HUES6 (cell line): ENCODE measurements around the gene CDC23.
"Not testable (repeated sequence)": the region's sequence is repeated elsewhere in the genome, so short reads cannot be mapped to it uniquely, and the experiment has no call there.

Experiments used
- H3K27ac ChIP-seq: 2 replicates; pipeline ENCODE4 v1.7.0; 2013; ENCODE audit warnings: low read depth, mild to moderate bottlenecking, low read length, inconsistent platforms
- H3K27me3 ChIP-seq: 2 replicates; pipeline ENCODE4 v1.6.1; 2013; ENCODE audit warnings: low read length; ENCODE audit not compliant: control insufficient read depth, insufficient read depth
- H3K36me3 ChIP-seq: 2 replicates; pipeline ENCODE4 v1.6.1; 2013; ENCODE audit warnings: low read length; ENCODE audit not compliant: control insufficient read depth, insufficient read depth
- H3K4me1 ChIP-seq: 2 replicates; pipeline ENCODE4 v1.6.1; 2013; ENCODE audit warnings: low read length; ENCODE audit not compliant: control insufficient read depth, insufficient read depth
- H3K4me3 ChIP-seq: 2 replicates; pipeline ENCODE4 v1.5.1; 2013; ENCODE audit warnings: low read depth, low read length
- H3K9ac ChIP-seq: one replicate; pipeline ENCODE4 v1.6.1; 2013; ENCODE audit warnings: mild to moderate bottlenecking, low read length
- H3K9me3 ChIP-seq: 2 replicates; pipeline ENCODE4 v1.6.1; 2013; ENCODE audit warnings: low read depth, low read length; ENCODE audit not compliant: control insufficient read depth, insufficient read depth

CDC23 gene

GRCh38 chr5:138177941-138178515 lies 35.1 kb downstream of the CDC23 start:
- peak overlapping the region; percentile 84 for H3K9ac ChIP-seq
- peak overlapping the region; percentile 75 for H3K4me3 ChIP-seq
- no peaks in the 10 kb centered on the region for H3K9me3 ChIP-seq
- peak overlapping the region; percentile 42 for H3K27ac ChIP-seq
- H3K36me3 ChIP-seq, result peaks cover 55% of the 10 kb centered on the region
- H3K27me3 ChIP-seq, result no peaks in the 10 kb centered on the region
- peaks cover 4% of the 10 kb centered on the region; the same call in 1 of the 2 replicates for H3K4me1 ChIP-seq

GRCh38 chr5:138170299-138170698 lies 42.8 kb downstream of the CDC23 start:
- Histone ChIP-seq H3K36me3 (peaks cover 97% of the 10 kb centered on the region), H3K9ac (no peak overlapping the region)

GRCh38 chr5:138169124-138169523 lies 44.0 kb downstream of the CDC23 start:
- no peaks in the 10 kb centered on the region for H3K4me1 ChIP-seq
- H3K4me3 ChIP-seq, result no peak overlapping the region
- no peak overlapping the region for H3K9ac ChIP-seq
- H3K27ac ChIP-seq, result no peak overlapping the region
- no peaks in the 10 kb centered on the region for H3K9me3 ChIP-seq
- no peaks in the 10 kb centered on the region for H3K27me3 ChIP-seq
- H3K36me3 ChIP-seq, result peaks cover 100% of the 10 kb centered on the region

More at GRCh38 chr5:138170299-138170698, 42.8 kb downstream of the CDC23 start:
- no peaks in the 10 kb centered on the region for H3K9me3 ChIP-seq
- H3K27me3 ChIP-seq, result no peaks in the 10 kb centered on the region
- H3K27ac ChIP-seq, result no peak overlapping the region
- H3K4me3 ChIP-seq, result no peak overlapping the region
- H3K4me1 ChIP-seq, result no peaks in the 10 kb centered on the region

- H3K4me1 ChIP-seq, result no peaks in the 10 kb centered on the region
- H3K36me3 ChIP-seq, result peaks cover 100% of the 10 kb centered on the region
- H3K27me3 ChIP-seq, result no peaks in the 10 kb centered on the region
- H3K27ac ChIP-seq, result no peak overlapping the region
- H3K4me3 ChIP-seq, result no peak overlapping the region
- H3K9me3 ChIP-seq, result no peaks in the 10 kb centered on the region
- no peak overlapping the region for H3K9ac ChIP-seq
Measured at GRCh38 chr5:138163721-138164120, 49.4 kb downstream of the CDC23 start.

GRCh38 chr5:138160706-138161105 lies 52.4 kb downstream of the CDC23 start:
- H3K27ac ChIP-seq, result no peak overlapping the region
- H3K4me1 ChIP-seq, result no peaks in the 10 kb centered on the region
- no peaks in the 10 kb centered on the region for H3K9me3 ChIP-seq
- H3K9ac ChIP-seq, result no peak overlapping the region
- H3K27me3 ChIP-seq, result no peaks in the 10 kb centered on the region
- peaks cover 93% of the 10 kb centered on the region for H3K36me3 ChIP-seq
- no peak overlapping the region for H3K4me3 ChIP-seq

- H3K27me3 ChIP-seq, result no peaks in the 10 kb centered on the region
- H3K4me1 ChIP-seq, result no peaks in the 10 kb centered on the region
- H3K27ac ChIP-seq, result no peak overlapping the region
- no peaks in the 10 kb centered on the region for H3K9me3 ChIP-seq
- H3K4me3 ChIP-seq, result no peak overlapping the region
- H3K36me3 ChIP-seq, result peaks cover 85% of the 10 kb centered on the region
- H3K9ac ChIP-seq, result no peak overlapping the region
Measured at GRCh38 chr5:138159666-138160065, 53.5 kb downstream of the CDC23 start.

GRCh38 chr5:138157626-138158025 lies 55.5 kb downstream of the CDC23 start:
- H3K27ac ChIP-seq, result no peak overlapping the region
- peaks cover 65% of the 10 kb centered on the region for H3K36me3 ChIP-seq
- no peaks in the 10 kb centered on the region for H3K4me1 ChIP-seq
- no peak overlapping the region for H3K4me3 ChIP-seq
- no peaks in the 10 kb centered on the region for H3K9me3 ChIP-seq
- H3K9ac ChIP-seq, result no peak overlapping the region
- H3K27me3 ChIP-seq, result no peaks in the 10 kb centered on the region

- H3K4me3 ChIP-seq, H3K4me1 ChIP-seq, H3K9me3 ChIP-seq, H3K27ac ChIP-seq, H3K9ac ChIP-seq, H3K27me3 ChIP-seq: not testable (repeated sequence)
- H3K36me3 ChIP-seq, result peaks cover 48% of the 10 kb centered on the region
Measured at GRCh38 chr5:138155977-138156376, 57.1 kb downstream of the CDC23 start.

- H3K36me3 ChIP-seq, result no peaks in the 10 kb centered on the region
- H3K27me3 ChIP-seq, result no peaks in the 10 kb centered on the region
- no peak overlapping the region for H3K4me3 ChIP-seq
- H3K4me1 ChIP-seq, result no peaks in the 10 kb centered on the region
- H3K9ac ChIP-seq, result no peak overlapping the region
- H3K9me3 ChIP-seq, result no peaks in the 10 kb centered on the region
- no peak overlapping the region for H3K27ac ChIP-seq
Measured at GRCh38 chr5:138149530-138149929, 63.6 kb downstream of the CDC23 start.

- Histone ChIP-seq H3K27me3 (no peaks in the 10 kb centered on the region), H3K9ac (no peak overlapping the region), H3K4me3 (no peak overlapping the region), H3K36me3 (no peaks in the 10 kb centered on the region), H3K27ac (no peak overlapping the region), H3K4me1 (no peaks in the 10 kb centered on the region), H3K9me3 (0 out of 2 replicates have a peak, but pooled peaks cover under 1% of the 10 kb centered on the region)
Measured at GRCh38 chr5:138148811-138149210, 64.3 kb downstream of the CDC23 start.

GRCh38 chr5:138143578-138143977 lies 69.5 kb downstream of the CDC23 start:
- H3K9me3 ChIP-seq, H3K4me3 ChIP-seq, H3K9ac ChIP-seq, H3K4me1 ChIP-seq, H3K36me3 ChIP-seq, H3K27me3 ChIP-seq, H3K27ac ChIP-seq: not testable (repeated sequence)

GRCh38 chr5:138141734-138142133 lies 71.4 kb downstream of the CDC23 start:
- H3K36me3 ChIP-seq, result no peaks in the 10 kb centered on the region
- no peak overlapping the region for H3K4me3 ChIP-seq
- H3K4me1 ChIP-seq, result no peaks in the 10 kb centered on the region
- no peak overlapping the region for H3K27ac ChIP-seq
- H3K9me3 ChIP-seq, result 0 out of 2 replicates have a peak, but pooled peaks cover 5% of the 10 kb centered on the region
- no peak overlapping the region for H3K9ac ChIP-seq
- H3K27me3 ChIP-seq, result no peaks in the 10 kb centered on the region
